ENCODE measurements around the gene ORAI2.

- TF ChIP-seq CTCF (IDR thresholded peaks at IDR 0.05; ENCODE audit: low read length) (no peak), EZH2 (IDR thresholded peaks at IDR 0.05; ENCODE audit: borderline replicate concordance, low read length) (no peak)
Observed at GRCh38 chr7:102455596-102455995, 22.2 kb downstream of the ORAI2 start.

Measured in OCI-LY1 (cell line).